NCI-H2171 treated with DMSO at 0.1 percent for 48 hours (cell line): ENCODE results near the gene PTH1R.
"Not testable (repeated sequence)": the region's sequence is repeated elsewhere in the genome, so short reads cannot be mapped to it uniquely, and the experiment has no call there.

ENCODE experiments used
- DNase-seq: peaks from one replicate; lab custom pipeline; 2025; lab: John Stamatoyannopoulos, UW

PTH1R gene

GRCh38 chr3:46899151-46900006 is 21.9 kb downstream of the PTH1R start:
- no peak for DNase-seq

GRCh38 chr3:46900007-46900292 is 22.4 kb downstream of the PTH1R start:
- no peak for DNase-seq

GRCh38 chr3:46900356-46900755 is 22.8 kb downstream of the PTH1R start:
- no peak for DNase-seq

- no peak for DNase-seq
These were observed 23.5 kb downstream of the PTH1R start for GRCh38 chr3:46901061-46901460.

- DNase-seq = no peak
These were observed 24.2 kb downstream of the PTH1R start for GRCh38 chr3:46901591-46902187.

- no peak for DNase-seq
These were observed 24.7 kb downstream of the PTH1R start for GRCh38 chr3:46902188-46902631.

GRCh38 chr3:46903341-46904302 is 26.1 kb downstream of the PTH1R start:
- DNase-seq = no peak

GRCh38 chr3:46904303-46905212 is 27.0 kb downstream of the PTH1R start:
- DNase-seq = no peak

- DNase-seq = no peak
These were observed 27.7 kb downstream of the PTH1R start for GRCh38 chr3:46905213-46905560.

- DNase-seq = no peak
These were observed 28.3 kb downstream of the PTH1R start for GRCh38 chr3:46905661-46906451.

GRCh38 chr3:46906471-46907058 is 29.0 kb downstream of the PTH1R start:
- DNase-seq = no peak

GRCh38 chr3:46907271-46907670 is 29.8 kb downstream of the PTH1R start:
- DNase-seq = no peak

- no peak for DNase-seq
These were observed 30.4 kb downstream of the PTH1R start for GRCh38 chr3:46907960-46908293.

GRCh38 chr3:46908294-46908985 is 30.9 kb downstream of the PTH1R start:
- no peak for DNase-seq

GRCh38 chr3:46908986-46909534 is 31.5 kb downstream of the PTH1R start:
- no peak for DNase-seq

- DNase-seq = peak; percentile 64
These were observed 32.1 kb downstream of the PTH1R start for GRCh38 chr3:46909535-46910161.

- no peak for DNase-seq
These were observed 32.7 kb downstream of the PTH1R start for GRCh38 chr3:46910166-46910760.

GRCh38 chr3:46910914-46911313 is 33.4 kb downstream of the PTH1R start:
- not testable (repeated sequence) for DNase-seq

GRCh38 chr3:46912986-46913385 is 35.5 kb downstream of the PTH1R start:
- no peak for DNase-seq
